IMR-90 (cell line): ENCODE measurements around the gene FUS. TPM values are rescaled to one million over a fixed set of nuclear protein-coding genes. Genes with fewer than 3 reads are reported as not detected.

Source experiments
- ATAC-seq: fragments of 200-7000 bp; cut with Tn5 transposase; 2 replicates; pipeline ENCODE4 v1.9.1; 2020; ENCODE audit warnings: low read depth, mild to moderate bottlenecking, moderate library complexity
- BruUV-seq: library from RNA; stranded (reverse); fragments of 400-500 nt; replicated peaks from 2 replicates; lab custom pipeline; 2021; lab: Mats Ljungman, UMichigan
- CTCF ChIA-PET: fragments of 300-600 bp; formaldehyde crosslinking; extraction: SDS; loops from one replicate; lab custom pipeline; 2021; ENCODE audit warnings: antibody characterized with exemption; lab: Yijun Ruan, JAX
- POLR2A ChIA-PET: fragments of 300-600 bp; sonication (Branson Sonifier 250); formaldehyde crosslinking; loops from one replicate; lab custom pipeline; 2022; ENCODE audit warnings: antibody characterized with exemption; ENCODE audit not compliant: unreplicated experiment; lab: Charles Lee
- DNase-seq: peaks from one replicate; pipeline ENCODE4 v3.0.0; 2013
- H2AFZ ChIP-seq: replicated peaks from 2 replicates; pipeline ENCODE3; 2013; ENCODE audit warnings: low read length, mild to moderate bottlenecking; ENCODE audit not compliant: poor library complexity
- H2AK5ac ChIP-seq: 2 replicates; pipeline ENCODE4 v1.6.1; 2013; ENCODE audit warnings: low read depth, low read length, inconsistent platforms
- H2AK9ac ChIP-seq: replicated peaks from 2 replicates; pipeline ENCODE3; 2013; ENCODE audit warnings: mild to moderate bottlenecking, low read depth, low read length, moderate library complexity; ENCODE audit not compliant: poor library complexity
- H2BK120ac ChIP-seq: 2 replicates; pipeline ENCODE4 v1.6.1; 2013; ENCODE audit warnings: low read depth, low read length, inconsistent platforms
- H2BK15ac ChIP-seq: 3 replicates; pipeline ENCODE4 v1.6.1; 2013; ENCODE audit warnings: low read depth, low read length, inconsistent platforms
- H2BK20ac ChIP-seq: 2 replicates; pipeline ENCODE4 v1.6.1; 2013; ENCODE audit warnings: low read depth, mild to moderate bottlenecking, inconsistent platforms, low read length, moderate library complexity
- H2BK5ac ChIP-seq: 2 replicates; pipeline ENCODE4 v1.6.1; 2013; ENCODE audit warnings: mild to moderate bottlenecking, low read depth, low read length, inconsistent platforms; ENCODE audit not compliant: poor library complexity, severe bottlenecking
- H3K14ac ChIP-seq: replicated peaks from 2 replicates; pipeline ENCODE4 v1.6.1; 2013; ENCODE audit warnings: low read depth, low read length, inconsistent platforms
- H3K18ac ChIP-seq: 2 replicates; pipeline ENCODE4 v1.6.1; 2013; ENCODE audit warnings: low read depth, low read length, control low read depth
- H3K23ac ChIP-seq: 2 replicates; pipeline ENCODE4 v1.6.1; 2013; ENCODE audit warnings: low read depth, low read length, inconsistent platforms
- H3K27ac ChIP-seq: 2 replicates; pipeline ENCODE4 v1.5.1; 2013; ENCODE audit warnings: mild to moderate bottlenecking, control low read depth, low read length; ENCODE audit not compliant: insufficient read depth
- H3K27me3 ChIP-seq: 2 replicates; pipeline ENCODE4 v1.6.1; 2013; ENCODE audit warnings: low read length; ENCODE audit not compliant: control insufficient read depth, insufficient read depth
- H3K36me3 ChIP-seq: 2 replicates; pipeline ENCODE4 v1.6.1; 2013; ENCODE audit warnings: low read length, mixed read lengths; ENCODE audit not compliant: control insufficient read depth, insufficient read depth
- H3K4ac ChIP-seq: 2 replicates; pipeline ENCODE4 v1.6.1; 2013; ENCODE audit warnings: low read depth, low read length, inconsistent platforms
- H3K4me1 ChIP-seq: 2 replicates; pipeline ENCODE4 v1.6.1; 2013; ENCODE audit warnings: low read length, mixed read lengths; ENCODE audit not compliant: control insufficient read depth, insufficient read depth
- H3K4me2 ChIP-seq: 2 replicates; pipeline ENCODE4 v1.6.1; 2013; ENCODE audit warnings: low read depth, mild to moderate bottlenecking, control low read depth, low read length, moderate library complexity
- H3K4me3 ChIP-seq: 2 replicates; pipeline ENCODE4 v1.5.1; 2013; ENCODE audit warnings: low read depth, mild to moderate bottlenecking, control low read depth, low read length, moderate library complexity; ENCODE audit not compliant: insufficient read depth
- H3K56ac ChIP-seq: 2 replicates; pipeline ENCODE4 v1.6.1; 2013; ENCODE audit warnings: low read length, inconsistent platforms; ENCODE audit not compliant: insufficient read depth; ENCODE audit errors: extremely low read depth
- H3K79me1 ChIP-seq, 2 experiments: 2 replicates each; pipeline ENCODE4 v1.6.1; 2013; ENCODE audit warnings: low read length in 2 of 2, inconsistent platforms in 1 of 2, low read depth in 1 of 2
- H3K9ac ChIP-seq: 2 replicates; pipeline ENCODE4 v1.6.1; 2013; ENCODE audit warnings: low read depth, low read length, control low read depth
- H3K9me1 ChIP-seq: 2 replicates; pipeline ENCODE4 v1.6.1; 2013; ENCODE audit warnings: low read length, inconsistent platforms; ENCODE audit not compliant: insufficient read depth
- H3K9me3 ChIP-seq: 2 replicates; pipeline ENCODE4 v1.6.1; 2013; ENCODE audit warnings: low read length; ENCODE audit not compliant: control insufficient read depth, insufficient read depth
- H4K20me1 ChIP-seq: 2 replicates; pipeline ENCODE4 v1.6.1; 2013; ENCODE audit warnings: low read length, inconsistent platforms; ENCODE audit not compliant: insufficient read depth
- H4K5ac ChIP-seq: 2 replicates; pipeline ENCODE4 v1.6.1; 2013; ENCODE audit warnings: mild to moderate bottlenecking, low read depth, low read length, control low read depth
- H4K8ac ChIP-seq, 2 experiments: 2 replicates each; pipeline ENCODE4 v1.6.1; 2013; ENCODE audit warnings: low read depth in 2 of 2, low read length in 2 of 2, control low read depth in 1 of 2, inconsistent platforms in 1 of 2
- H4K91ac ChIP-seq: 2 replicates; pipeline ENCODE4 v1.6.1; 2013; ENCODE audit warnings: low read depth, low read length, inconsistent platforms; ENCODE audit not compliant: insufficient read depth
- BHLHE40 ChIP-seq: fragments of 150-350 bp; IDR thresholded peaks from 2 replicates; pipeline ENCODE4 v1.6.1; 2016; ENCODE audit warnings: mild to moderate bottlenecking, low read depth, low read length
- CHD1 ChIP-seq: IDR thresholded peaks from 2 replicates; pipeline ENCODE4 v1.6.1; 2012; ENCODE audit warnings: low read depth, low read length, improper control_type of control experiment
- FOS ChIP-seq: fragments of 150-350 bp; IDR thresholded peaks from 2 replicates; pipeline ENCODE4 v1.6.1; 2016; ENCODE audit warnings: low read depth, low read length
- MAFK ChIP-seq: IDR thresholded peaks from 2 replicates; pipeline ENCODE4 v1.6.1; 2012; ENCODE audit warnings: low read depth, low read length, improper control_type of control experiment
- MAZ ChIP-seq: IDR thresholded peaks from 2 replicates; pipeline ENCODE4 v1.6.1; 2012; ENCODE audit warnings: low read depth, mild to moderate bottlenecking, low read length, improper control_type of control experiment, moderate library complexity, borderline replicate concordance
- NFE2L2 ChIP-seq: fragments of 150-350 bp; IDR thresholded peaks from 2 replicates; pipeline ENCODE4 v1.6.1; 2016; ENCODE audit warnings: low read depth, mild to moderate bottlenecking, low read length
- POLR2A ChIP-seq: IDR thresholded peaks from 2 replicates; pipeline ENCODE4 v1.6.1; 2012; ENCODE audit warnings: mild to moderate bottlenecking, low read depth, low read length
- RCOR1 ChIP-seq: IDR thresholded peaks from 2 replicates; pipeline ENCODE4 v1.6.1; 2012; ENCODE audit warnings: mild to moderate bottlenecking, low read length, improper control_type of control experiment; ENCODE audit not compliant: insufficient replicate concordance
- RFX5 ChIP-seq: IDR thresholded peaks from 2 replicates; pipeline ENCODE4 v1.8.0; 2012; ENCODE audit warnings: low read depth, mild to moderate bottlenecking, low read length, moderate library complexity
- SMC3 ChIP-seq: fragments of 150-350 bp; IDR thresholded peaks from 2 replicates; pipeline ENCODE4 v1.6.1; 2016; ENCODE audit warnings: low read depth, mild to moderate bottlenecking, antibody characterized with exemption, low read length, moderate library complexity
- WGBS, 2 experiments: methylation state at CpG; one replicate each; pipeline versions ENCODE4 v1.1.5 to v1.1.7; 2013; ENCODE audit warnings: missing lambda C conversion rate in 2 of 2; ENCODE audit not compliant: insufficient read length in 1 of 2; ENCODE audit errors: extremely low coverage in 2 of 2; 5-methylcytosine and 5-hydroxymethylcytosine counted together
- dilution Hi-C: fragments of 300-500 bp; cut with HindIII; formaldehyde crosslinking; loops from one replicate; pipeline ENCODE4 v1.14.3; 2018; ENCODE audit warnings: low sequenced_read_pairs; ENCODE audit not compliant: unreplicated experiment
- in situ Hi-C: fragments of 300-500 bp; cut with MboI; formaldehyde crosslinking; loops from 3 replicates; pipeline ENCODE4 v1.14.3; 2019; ENCODE audit warnings: low sequenced_read_pairs, inconsistent platforms, mixed read lengths
- intact Hi-C: fragments of 100-400 bp; cut with micrococcal nuclease; formaldehyde crosslinking; loops from 2 replicates; pipeline ENCODE4 v1.10.0; 2022
- polyA plus RNA-seq, 3 experiments: library from polyadenylated mRNA; depleted of rRNA; stranded (reverse); fragments of >200 nt; gene quantifications; 2 replicates each; pipeline ENCODE4 v1.2.3, GENCODE V29; 2012; ENCODE audit warnings: low replicate concordance in 1 of 3
- total RNA-seq: library from RNA; depleted of rRNA; stranded (reverse); fragments of >200 nt; gene quantifications from 2 replicates; pipeline ENCODE4 v1.2.3, GENCODE V29; 2012
- TF ChIP-seq, protein P1 (sequence below): fragments of 150-350 bp; IDR thresholded peaks from 2 replicates; pipeline ENCODE4 v1.6.1; 2016; ENCODE audit warnings: low read depth, mild to moderate bottlenecking, low read length, moderate library complexity, borderline replicate concordance

FUS gene
- total and polyA plus RNA-seq, 2 of the 4 experiments (the other 2 are of a cell fraction), result 42.8 to 340 TPM

DNA sequence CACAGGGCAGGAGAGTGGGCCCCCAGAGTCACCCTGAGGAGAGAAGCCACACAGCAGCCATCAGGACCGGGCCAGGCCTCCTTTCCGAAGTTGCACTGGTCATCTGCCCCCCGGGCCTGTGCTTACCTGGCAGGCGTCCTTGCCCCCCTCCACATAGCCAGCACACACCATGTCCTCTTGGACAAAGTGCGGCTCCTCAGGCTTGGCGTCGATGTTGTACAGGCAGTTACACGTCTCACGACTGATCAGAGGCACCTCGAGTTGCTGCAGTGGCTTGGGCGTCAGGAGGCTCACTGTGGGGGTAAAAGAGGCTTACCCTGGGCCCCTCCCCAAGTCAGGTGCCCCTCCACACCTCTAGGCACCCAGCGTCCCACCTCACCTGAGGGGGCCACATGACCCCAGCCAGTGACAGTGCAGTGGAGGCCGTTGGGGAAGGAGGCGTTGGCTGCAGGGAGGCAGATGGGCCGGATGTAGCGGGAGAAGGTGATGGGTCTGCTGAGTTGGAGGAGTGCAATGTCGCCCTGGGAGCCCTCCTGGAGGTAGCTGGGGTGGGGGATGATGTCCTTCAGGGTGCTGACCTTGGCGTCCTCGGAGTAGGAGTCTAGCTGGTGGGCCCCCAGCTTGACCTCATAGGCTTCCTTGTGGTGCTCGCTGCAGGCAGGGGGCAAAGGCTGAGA is 47.5 kb upstream of the FUS start:
- Histone ChIP-seq H3K79me1 (no peaks in the 10 kb centered on the region), H4K8ac (no peak overlapping the region), H4K91ac (no peak overlapping the region), H2BK5ac (no peak overlapping the region), H3K27me3 (no peaks in the 10 kb centered on the region; the same call in 1 of the 2 replicates), H3K4me2 (no peak overlapping the region), H3K18ac (no peak overlapping the region), H4K5ac (no peak overlapping the region), H4K20me1 (no peaks in the 10 kb centered on the region), H2BK20ac (no peak overlapping the region), H3K56ac (no peak overlapping the region), H3K23ac (no peak overlapping the region), H2AFZ (no peak overlapping the region), H3K14ac (no peak overlapping the region), H2BK15ac (no peak overlapping the region), H3K36me3 (peaks cover 31% of the 10 kb centered on the region), H3K4me3 (no peak overlapping the region), H2BK120ac (no peak overlapping the region), H3K9me1 (peaks cover 3% of the 10 kb centered on the region), H2AK5ac (no peak overlapping the region), H2AK9ac (no peak overlapping the region), H3K9ac (no peak overlapping the region), H3K27ac (no peak overlapping the region), H3K4ac (no peak overlapping the region), H3K4me1 (0 out of 2 replicates have a peak, but pooled peaks cover 3% of the 10 kb centered on the region), H3K9me3 (no peaks in the 10 kb centered on the region)
- in situ Hi-C loops (no loop called here), intact Hi-C loops (no loop called here), dilution Hi-C loops (no loop called here)
- WGBS, 2 experiments, result 86% methylated on average over 8 of the region's 20 CpGs; no CpG with 5 or more reads in 1 of the 2 experiments
- ChIA-PET POLR2A (no interaction called here), CTCF (no interaction called here)
- no peak for ATAC-seq
- no peak for DNase-seq
- BruUV-seq, result no TSS peak
- TF ChIP-seq, protein P1, sequence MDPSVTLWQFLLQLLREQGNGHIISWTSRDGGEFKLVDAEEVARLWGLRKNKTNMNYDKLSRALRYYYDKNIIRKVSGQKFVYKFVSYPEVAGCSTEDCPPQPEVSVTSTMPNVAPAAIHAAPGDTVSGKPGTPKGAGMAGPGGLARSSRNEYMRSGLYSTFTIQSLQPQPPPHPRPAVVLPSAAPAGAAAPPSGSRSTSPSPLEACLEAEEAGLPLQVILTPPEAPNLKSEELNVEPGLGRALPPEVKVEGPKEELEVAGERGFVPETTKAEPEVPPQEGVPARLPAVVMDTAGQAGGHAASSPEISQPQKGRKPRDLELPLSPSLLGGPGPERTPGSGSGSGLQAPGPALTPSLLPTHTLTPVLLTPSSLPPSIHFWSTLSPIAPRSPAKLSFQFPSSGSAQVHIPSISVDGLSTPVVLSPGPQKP, result no peak
- no peak for TF ChIP-seq MAZ
- TF ChIP-seq RCOR1, result no peak
- no peak for TF ChIP-seq CHD1
- no peak for TF ChIP-seq MAFK
- TF ChIP-seq NFE2L2, result no peak
- TF ChIP-seq POLR2A, result no peak
- no peak for TF ChIP-seq FOS
- no peak for TF ChIP-seq BHLHE40
- no peak for TF ChIP-seq RFX5
- TF ChIP-seq SMC3, result no peak
